GM18519 (cell line): Measurements from ENCODE around the gene RAMP3.

Experiments used
- ATAC-seq: cut with Tn5 transposase; IDR thresholded peaks from one replicate; pipeline ENCODE4 v1.9.1; 2021; ENCODE audit warnings: mild to moderate bottlenecking, moderate library complexity; ENCODE audit not compliant: unreplicated experiment, low FRiP score

Gene RAMP3

GRCh38 chr7:45216622-45217165, 59.1 kb downstream of the RAMP3 start:
- ATAC-seq = no peak

- ATAC-seq = no peak
These were observed 59.8 kb downstream of the RAMP3 start for GRCh38 chr7:45217358-45217757.

GRCh38 chr7:45219130-45219529, 61.5 kb downstream of the RAMP3 start:
- ATAC-seq = no peak

- no peak for ATAC-seq
These were observed 62.3 kb downstream of the RAMP3 start for GRCh38 chr7:45219801-45220435.

DNA sequence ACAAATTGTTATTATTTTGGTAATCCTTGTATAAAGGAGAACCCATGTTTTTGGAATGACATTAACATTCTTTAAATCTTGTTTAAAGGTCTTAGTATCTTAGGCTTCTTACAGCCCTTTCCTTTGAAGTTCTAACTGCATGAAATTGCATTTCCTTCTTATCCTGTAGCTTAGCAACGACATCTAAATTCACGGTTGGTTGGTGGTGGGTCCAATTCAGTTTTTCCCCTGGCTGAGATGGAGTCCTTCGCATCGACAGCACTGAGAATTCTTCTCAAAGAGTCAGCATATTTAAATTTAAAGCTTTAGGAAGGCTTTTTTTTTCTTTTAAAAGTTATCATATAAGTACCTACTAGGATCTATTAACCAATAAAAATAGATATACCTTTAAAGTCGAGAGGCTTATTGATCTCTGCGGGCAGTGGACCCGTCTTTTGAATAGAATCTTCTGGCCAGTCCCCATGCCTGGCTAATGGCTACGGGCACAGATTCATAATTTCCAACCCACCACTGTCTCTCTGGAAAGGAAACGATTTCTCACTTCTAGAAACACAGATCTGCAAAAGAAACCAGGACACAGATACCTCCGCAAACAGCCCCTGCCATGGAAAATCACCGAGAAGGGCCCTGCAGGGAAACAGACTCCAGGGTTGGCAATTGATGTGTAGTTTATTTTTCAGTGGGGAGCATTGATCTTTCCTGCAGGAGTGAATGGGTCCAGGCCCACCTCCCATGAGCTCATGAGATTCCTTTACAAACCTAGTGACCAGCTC, 63.4 kb downstream of the RAMP3 start:
- ATAC-seq = no peak

DNA sequence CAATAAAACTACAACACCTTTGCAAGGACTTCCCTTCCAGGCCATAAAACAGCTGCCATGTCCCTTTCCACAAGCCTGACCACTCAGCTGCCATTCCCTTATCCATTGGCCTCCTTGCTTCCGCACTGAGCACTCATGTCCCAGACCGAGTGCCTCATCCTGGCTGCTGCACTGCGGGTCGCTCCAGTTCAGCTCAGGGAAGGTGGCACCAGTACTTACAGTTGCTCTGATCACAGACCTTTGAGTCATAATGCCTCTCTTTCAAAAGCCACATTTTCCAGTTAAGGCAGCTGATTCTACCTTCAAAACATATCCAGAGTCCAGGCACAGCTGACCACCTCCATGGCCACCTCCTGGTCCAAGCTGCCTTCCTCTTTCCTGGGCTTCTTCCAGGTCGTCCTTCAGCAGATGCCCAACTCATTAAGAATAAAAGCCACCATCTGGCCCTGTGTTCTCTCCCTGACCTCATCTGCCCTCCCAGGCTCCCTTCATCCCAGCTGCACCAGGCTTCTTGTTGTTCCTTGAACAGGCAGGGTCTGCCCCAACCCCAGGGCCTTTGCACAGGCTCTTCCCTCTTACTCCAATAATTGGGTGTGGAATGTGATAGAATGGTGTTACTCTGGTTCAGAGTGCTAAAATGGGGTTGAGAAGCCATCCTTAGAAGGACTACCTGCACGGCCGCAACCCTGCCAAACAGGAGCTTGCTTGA, 64.5 kb downstream of the RAMP3 start:
- no peak for ATAC-seq

DNA sequence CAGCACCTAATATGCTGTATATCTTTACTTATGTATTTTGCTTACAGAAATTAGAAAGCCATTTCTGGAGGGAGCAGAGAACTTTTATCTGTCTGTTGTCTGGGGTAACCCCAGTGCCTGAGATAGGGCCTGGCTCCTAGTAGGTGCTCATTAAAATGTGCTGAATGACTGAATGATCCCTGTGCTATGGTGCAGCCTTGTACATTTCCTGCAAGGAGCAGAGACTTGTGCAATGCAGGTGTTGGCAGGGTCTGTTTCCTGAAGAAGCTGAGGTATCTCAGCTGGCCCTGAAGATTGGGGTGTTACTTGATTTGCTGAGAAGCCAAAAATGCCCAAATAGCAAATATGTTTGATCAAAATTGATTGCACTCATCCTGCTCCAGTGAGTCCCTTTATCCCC, 65.5 kb downstream of the RAMP3 start:
- no peak for ATAC-seq

DNA sequence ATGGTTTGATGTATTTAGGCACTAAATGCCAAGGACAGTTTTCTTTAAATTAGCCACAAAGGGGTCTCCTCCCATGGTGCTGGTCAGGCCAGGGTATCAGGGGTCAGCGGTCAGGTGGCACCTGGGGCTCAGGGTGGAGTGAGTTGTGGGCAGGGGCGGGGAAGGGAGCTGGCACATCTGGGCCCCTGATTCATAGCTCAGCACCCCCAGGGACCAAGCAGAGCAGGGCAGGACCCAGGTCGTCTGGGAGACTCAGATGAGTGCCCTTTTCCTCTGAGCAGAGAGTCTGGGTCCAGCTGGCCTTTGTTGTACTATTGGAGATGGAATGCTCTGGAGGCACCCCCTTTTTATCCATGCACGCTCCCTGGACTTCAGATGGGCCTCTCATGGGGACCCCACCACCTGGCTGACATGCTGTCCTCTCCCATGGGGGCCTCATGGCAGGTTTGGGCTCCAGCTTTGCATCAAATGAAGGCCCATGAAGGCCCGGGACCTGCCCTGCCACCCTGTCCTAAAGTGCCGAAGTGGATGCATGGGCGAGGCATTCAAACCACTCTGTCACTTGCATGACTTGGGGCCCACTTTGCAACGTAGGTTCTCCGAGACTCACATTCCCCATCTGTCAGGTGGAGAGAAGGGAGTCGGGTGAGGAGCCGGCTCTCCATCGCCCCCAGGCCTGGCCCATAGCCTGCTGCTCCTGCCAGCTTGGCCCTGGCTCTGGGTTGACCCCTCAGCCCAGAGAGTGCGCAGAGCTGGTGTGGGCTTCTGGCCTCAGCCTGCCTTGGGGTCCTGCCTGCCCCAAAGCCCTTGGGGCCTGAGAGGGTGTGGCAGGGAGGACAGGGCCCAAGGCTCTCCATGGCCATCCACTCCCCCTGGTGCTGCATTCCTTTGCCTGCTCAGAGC, 66.4 kb downstream of the RAMP3 start:
- ATAC-seq = no peak

- no peak for ATAC-seq
These were observed 67.2 kb downstream of the RAMP3 start for GRCh38 chr7:45224832-45225231.

- ATAC-seq = no peak
These were observed 67.8 kb downstream of the RAMP3 start for GRCh38 chr7:45225311-45225947.

DNA sequence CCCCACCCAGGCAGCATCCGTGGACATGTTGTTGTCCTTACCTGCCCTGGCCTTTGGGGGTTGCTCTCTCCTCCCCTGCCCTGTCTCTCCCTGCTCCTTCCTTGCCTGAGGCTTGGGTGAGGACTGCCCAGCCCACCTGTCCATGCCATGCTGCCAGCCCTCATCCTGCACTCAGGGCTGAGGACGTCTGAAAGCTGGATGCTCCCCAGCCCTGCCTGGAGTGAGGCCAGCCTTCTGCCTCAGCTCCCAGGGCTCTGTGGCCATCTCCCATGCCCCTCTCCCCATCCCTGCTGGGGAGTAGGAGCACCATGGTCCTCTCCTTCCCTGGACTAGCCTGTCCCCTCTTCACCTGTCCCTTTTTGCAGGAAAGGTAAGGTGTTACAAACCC, 68.4 kb downstream of the RAMP3 start:
- no peak for ATAC-seq

- no peak for ATAC-seq
These were observed 71.7 kb downstream of the RAMP3 start for GRCh38 chr7:45229156-45229920.

- ATAC-seq = no peak
These were observed 72.5 kb downstream of the RAMP3 start for GRCh38 chr7:45230083-45230482.

GRCh38 chr7:45230611-45231165, 73.1 kb downstream of the RAMP3 start:
- ATAC-seq = no peak

DNA sequence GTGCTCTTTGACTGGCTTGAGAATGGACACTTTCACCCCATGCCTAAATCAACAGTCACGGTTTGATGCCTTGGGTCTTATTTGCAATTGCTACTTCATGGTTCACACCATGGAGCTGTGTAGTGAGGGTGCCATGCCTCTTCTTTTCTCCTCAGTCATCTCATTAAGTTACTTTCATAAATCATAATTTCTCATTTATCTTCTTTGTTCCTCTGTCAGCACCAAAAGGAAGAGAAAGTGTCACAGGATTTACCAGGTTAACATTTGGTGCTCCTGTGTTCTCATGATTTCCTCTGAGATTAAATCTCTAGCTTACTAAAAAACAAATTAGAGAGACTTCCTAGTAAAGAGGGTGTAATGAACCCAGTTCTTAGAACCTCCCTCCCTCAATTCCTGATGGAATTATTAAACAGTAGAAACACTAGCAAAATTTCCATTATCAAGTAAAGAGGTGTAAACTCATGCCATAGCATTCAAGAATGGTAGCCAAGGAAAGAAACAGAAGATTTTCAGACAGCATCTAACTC, 75.7 kb downstream of the RAMP3 start:
- no peak for ATAC-seq
